GM18517 (cell line): ENCODE data around the gene SEH1L.
A peak's percentile ranks its signal among the peaks of the same experiment; 100 is the strongest.
"Not testable (repeated sequence)": the region's sequence is repeated elsewhere in the genome, so short reads cannot be mapped to it uniquely, and the experiment has no call there.

ENCODE experiments used
- ATAC-seq: cut with Tn5 transposase; IDR thresholded peaks from one replicate; pipeline ENCODE4 v1.9.1; 2021; ENCODE audit warnings: mild to moderate bottlenecking, moderate library complexity; ENCODE audit not compliant: unreplicated experiment

The SEH1L gene

DNA sequence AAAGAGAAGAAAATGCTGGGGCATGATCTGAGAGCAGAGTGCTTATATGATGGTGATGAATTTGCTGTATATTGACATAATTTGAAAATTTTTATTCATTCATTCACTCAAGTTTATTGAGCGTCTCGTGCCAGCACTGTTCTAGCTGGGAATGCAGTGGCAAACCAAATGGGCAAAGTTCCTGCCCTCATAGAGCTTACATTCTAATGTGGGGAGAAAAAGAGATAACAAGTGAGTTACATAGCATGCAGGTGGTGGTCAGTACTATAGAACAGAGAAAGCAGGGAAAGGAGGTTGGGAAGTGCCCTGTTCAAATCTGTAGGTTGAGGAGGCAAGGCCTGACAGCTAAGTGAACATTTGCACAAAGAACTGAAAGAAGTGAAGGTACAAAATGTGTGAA lies 47.6 kb downstream of the SEH1L start:
- ATAC-seq: no peak

GRCh38 chr18:12995952-12996477 lies 48.2 kb downstream of the SEH1L start:
- no peak for ATAC-seq

DNA sequence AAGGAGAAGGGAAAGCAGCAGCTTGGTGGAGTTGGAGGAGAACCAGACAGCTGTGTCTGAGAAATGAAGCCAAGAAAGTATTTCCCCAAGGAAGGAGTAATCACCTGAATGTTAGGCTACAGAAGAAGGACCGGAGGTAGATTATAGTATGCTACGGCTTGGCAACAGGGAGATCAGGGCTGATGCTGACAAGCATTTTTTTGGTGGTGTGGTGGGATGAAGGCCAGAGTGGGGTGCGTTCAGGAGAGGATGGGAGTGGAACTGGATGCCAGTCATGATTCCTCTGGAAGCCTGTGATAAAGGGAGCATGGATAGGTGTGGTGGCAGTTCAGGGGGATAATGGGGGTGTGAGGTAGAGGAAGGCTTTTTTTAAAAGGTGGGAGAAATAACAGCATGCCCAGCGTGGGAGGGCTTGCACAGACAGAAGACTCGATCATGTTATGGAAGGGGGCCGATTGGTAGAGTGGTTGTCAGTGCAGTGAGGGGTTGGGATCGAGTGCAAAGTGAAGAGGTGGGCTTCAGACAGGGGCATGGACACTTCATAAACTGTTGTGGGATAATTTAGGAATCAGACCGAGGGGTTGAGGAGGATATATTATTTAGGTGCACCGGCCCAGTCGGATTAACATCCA lies 49.0 kb downstream of the SEH1L start:
- no peak for ATAC-seq

DNA sequence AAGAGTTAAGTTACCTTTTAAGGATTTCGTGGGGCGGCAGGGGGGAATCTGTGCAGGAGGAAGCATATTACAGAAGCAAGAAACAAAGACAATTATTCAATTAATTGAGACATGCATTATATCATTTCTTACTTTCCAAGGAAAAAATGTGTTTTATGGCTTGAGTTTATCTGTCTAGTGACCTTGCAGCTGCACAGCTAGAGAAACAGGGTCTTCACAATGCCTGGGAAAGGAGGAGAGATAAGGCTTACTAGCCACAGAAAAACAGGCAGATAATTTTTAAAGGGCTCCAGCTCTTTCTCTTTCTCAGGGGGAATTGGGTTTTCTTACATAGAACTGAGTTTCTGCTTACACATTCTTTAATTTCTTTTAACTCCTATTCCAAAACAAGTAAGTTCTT lies 49.5 kb downstream of the SEH1L start:
- not testable (repeated sequence) for ATAC-seq

- peak; percentile 58 for ATAC-seq
These were observed 50.7 kb downstream of the SEH1L start for GRCh38 chr18:12998332-12999060.

DNA sequence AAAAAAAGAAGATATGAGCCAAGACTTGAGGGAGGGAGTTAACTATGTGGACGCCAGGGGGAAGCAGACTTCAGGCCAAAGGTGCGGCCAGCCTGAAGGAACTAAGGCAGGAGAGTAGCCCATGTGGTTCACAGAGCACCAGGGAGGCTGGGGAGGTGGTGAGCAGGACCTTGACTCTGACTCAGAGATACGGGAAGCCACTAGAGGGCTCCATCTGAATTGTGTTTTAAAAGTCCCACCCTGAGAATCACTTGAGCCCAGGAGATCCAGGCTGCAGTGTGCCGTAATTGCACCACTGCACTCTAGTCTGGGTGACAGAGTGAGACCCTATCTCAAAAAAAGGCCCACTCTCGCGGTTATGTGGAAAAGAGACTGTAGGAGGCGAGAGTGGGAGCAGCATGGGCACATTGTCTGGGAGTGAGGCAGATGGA lies 55.7 kb downstream of the SEH1L start:
- no peak for ATAC-seq

- no peak for ATAC-seq
These were observed 56.6 kb downstream of the SEH1L start for GRCh38 chr18:13004396-13004795.

GRCh38 chr18:13005289-13005688 lies 57.5 kb downstream of the SEH1L start:
- ATAC-seq: no peak

DNA sequence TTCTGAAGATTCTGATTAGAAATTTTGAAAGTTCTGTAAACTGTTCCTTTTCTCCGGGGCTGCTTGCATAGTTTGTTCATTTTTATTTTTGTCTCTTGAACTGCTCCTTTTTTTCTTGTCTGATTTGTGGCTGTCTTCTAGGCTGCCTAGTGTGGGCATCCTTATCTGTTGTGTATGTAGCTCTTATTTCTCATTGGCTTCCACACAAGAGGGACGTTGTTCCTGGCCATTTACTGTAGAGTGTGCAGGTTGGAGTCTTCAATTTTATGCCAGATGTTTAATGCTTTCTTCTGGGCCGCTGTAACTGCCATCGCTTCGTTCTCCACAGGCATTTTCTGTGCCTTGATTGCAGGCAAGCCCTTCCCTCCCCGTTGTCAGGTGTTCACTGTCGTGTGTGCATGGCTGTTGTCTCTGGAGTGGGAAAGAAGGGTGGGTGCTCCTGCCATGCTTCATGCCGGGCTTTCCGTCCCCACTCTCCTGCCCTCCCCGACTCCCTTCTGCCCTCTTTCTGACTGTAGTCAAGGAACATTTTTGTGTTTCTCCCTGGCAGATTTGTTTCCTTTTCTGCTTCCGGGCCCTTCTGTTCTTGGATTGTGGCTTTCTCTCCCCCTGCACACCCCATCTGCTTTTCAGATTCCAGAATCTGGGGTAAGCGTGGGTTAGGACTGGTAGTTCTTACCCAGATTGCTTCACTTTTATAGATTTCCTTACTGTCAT lies 58.9 kb downstream of the SEH1L start:
- no peak for ATAC-seq

- no peak for ATAC-seq
These were observed 59.4 kb downstream of the SEH1L start for GRCh38 chr18:13007248-13007560.

- ATAC-seq: no peak
These were observed 63.9 kb downstream of the SEH1L start for GRCh38 chr18:13011719-13012118.

GRCh38 chr18:13014232-13014631 lies 66.4 kb downstream of the SEH1L start:
- ATAC-seq: no peak

- no peak for ATAC-seq
These were observed 67.0 kb downstream of the SEH1L start for GRCh38 chr18:13014818-13015217.

DNA sequence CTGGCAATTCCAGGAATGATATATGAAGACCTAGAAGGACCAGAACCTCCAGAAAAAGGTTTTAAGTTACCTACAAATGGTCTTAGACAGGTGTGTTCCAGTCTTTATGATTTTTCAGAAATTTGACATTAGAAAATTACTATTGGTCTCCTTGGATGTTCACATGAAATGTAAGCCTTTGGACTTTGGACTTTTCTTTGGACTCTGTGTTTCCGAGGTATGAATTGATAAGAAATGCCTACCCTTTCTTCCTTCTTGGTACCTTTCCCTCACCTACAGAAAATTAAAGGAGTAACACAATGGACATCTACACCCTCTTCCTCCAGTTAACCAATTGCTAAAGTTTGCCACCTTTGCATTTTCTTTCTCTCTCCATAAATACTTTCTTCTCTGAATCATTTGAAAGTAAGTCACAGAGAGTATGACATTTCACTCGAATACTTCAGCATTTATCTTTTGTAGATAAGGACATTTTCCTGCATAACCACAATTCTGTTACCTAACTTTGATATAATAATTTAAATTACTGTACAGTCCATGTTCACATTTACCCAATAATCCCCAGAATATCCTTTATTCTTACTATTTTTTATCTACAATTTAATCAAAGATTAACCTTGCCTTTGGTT lies 69.5 kb downstream of the SEH1L start:
- ATAC-seq: no peak

GRCh38 chr18:13018374-13018773 lies 70.6 kb downstream of the SEH1L start:
- no peak for ATAC-seq

DNA sequence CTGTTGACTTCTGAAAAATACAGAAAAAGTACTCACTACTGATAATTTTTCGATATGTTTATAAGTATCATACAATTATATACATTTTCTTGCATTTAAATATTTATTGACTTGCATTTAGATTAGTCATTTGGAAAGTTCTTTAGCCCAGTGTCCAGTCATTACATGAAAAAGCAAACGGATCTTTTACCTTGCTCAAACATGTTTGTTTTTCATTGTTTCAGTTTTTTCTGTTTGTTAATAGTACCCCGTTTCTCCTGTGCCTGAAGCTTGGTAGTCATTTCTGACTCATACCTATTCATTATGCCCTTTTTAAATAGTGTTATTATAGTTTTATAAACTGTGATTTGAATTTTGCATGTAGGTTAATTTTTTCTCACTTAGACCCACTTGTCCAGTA lies 71.5 kb downstream of the SEH1L start:
- peak; percentile 63 for ATAC-seq

DNA sequence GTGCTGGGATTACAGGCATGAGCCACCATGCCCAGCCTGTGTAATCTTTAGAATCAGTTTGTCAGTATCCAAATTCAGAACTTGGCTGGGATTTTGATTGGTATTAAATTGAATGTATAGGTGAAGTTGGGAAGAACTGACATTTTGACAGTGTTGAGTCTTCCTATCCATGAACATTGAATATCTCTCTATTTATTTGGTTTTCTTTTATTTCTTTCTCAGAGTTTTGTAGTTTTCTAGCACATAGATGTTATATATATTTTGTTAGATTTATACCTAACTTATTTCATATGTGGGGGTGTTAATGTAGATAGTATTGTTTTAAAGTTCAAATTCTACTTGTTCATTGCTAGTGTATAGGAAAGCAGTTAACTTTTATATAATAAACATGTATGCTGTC lies 74.8 kb downstream of the SEH1L start:
- no peak for ATAC-seq

DNA sequence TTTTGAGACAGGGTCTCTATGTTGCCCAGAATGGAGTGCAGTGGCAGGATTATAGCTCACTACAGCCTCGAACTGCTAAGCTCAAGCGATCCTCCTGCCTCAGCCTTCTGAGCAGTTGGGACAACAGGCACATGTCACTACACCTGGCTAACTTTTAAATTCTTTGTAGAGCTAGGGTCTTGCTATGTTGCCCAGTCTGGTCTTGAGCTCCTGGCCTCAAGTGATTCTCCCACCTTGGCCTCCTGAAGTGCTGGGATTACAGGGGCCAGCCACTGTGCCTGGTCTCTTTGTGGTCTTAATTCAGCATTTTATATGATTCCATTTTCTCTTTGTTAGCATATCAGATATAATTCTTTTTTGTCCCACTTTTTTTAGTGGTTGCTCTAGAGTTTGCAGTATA lies 77.4 kb downstream of the SEH1L start:
- no peak for ATAC-seq

GRCh38 chr18:13026583-13027270 lies 78.9 kb downstream of the SEH1L start:
- ATAC-seq: no peak

GRCh38 chr18:13028869-13029268 lies 81.1 kb downstream of the SEH1L start:
- ATAC-seq: no peak

- no peak for ATAC-seq
These were observed 84.4 kb downstream of the SEH1L start for GRCh38 chr18:13032173-13032572.
